NCI-H128 (cell line): Measurements from ENCODE around the gene PRKAG2.
"Not testable (repeated sequence)": the region's sequence is repeated elsewhere in the genome, so short reads cannot be mapped to it uniquely, and the experiment has no call there.

Experiments used
- DNase-seq: peaks from one replicate; lab custom pipeline; 2025; ENCODE audit not compliant: unreplicated experiment; lab: John Stamatoyannopoulos, UW

The PRKAG2 gene

DNA sequence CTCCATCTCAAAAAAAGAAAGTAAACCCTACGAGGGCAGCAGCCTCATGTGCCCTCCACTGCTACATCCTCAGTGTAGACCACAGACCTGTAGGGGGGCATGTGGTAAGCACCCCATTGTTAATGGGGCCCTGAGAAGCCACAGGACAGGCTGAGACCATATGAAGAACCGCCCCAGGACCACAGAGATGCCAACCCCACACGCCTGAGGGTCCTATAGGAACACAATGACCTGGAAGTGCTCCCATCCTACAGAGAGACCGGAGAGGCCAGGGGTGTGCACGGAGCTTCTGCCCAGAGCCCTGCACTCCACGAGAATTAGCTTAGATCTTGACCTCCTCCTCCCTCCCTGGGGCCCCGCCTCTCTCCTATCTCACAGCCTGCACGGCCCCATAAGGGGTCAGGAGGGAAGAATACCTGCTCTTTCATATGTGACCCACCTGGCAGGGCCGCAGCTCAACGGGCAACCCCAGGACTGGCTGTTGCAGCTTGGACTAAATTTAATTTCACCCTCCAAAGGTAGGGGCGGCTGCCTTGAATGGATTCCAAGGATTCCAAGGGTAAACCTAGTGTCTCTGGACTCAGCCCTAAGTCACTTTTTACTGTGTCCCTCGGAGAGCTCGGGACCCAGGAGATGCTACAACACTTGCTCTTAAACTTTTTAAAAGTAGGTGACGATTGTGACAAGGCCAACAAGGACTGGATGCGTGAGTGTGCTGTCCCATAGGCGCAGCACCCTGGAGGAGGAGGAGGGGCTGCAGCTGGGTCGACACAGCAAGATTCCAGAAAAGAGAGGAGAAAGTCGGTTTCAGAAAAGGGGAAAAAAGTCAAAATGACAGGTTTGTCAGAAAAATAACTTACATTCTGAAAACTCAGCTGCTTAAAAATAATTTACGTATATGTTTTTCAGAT lies 24.2 kb downstream of the PRKAG2 start:
- no peak for DNase-seq

DNA sequence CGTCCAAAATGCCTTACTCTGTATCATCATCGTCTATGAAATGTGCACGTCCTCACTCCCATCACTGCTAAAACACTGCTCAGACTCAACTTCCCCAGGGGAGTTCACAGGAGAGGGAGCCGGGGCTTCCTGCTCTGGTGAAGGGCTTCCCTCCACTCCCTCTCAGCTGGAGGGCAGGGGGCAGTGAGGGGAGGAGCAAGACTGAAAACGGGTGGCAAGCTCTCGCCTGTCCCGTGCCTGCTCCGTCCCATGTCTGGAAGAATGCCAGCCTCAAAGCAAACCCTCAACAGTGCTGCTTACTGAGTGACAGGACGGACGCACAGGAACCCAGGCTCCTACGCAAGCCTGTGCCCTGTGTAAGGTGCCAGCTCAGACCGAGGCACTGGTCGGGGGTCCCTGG lies 25.1 kb downstream of the PRKAG2 start:
- DNase-seq = no peak

DNA sequence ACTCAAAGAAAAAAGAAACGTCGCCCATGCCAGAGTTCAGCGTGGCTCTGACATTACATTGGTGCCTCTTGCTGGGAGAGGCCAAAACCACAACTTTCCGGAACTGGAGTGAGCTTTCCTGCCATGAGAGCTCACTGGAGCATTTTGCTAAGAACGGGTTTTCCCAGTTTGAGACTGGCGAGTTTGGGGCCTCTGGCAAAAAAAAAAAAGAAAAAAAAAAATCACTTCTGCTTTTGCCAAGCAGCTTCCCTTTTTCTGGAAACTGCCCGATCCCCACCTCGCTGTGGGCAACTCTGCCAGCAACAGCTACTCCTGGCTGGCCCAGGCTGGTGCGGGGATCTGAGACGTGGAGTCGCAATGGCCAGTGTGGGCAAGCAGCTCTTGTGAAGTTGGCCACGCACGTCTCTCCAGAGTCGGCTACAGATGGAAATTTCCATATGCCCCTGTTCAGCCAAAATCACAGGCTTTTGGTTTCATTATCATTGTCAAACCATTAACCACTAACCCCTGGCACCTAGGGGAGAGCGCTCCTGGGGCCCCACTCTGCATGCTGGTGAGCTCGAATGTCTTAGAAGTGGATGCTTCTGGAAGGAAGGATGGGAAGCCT lies 25.7 kb downstream of the PRKAG2 start:
- DNase-seq = no peak

DNA sequence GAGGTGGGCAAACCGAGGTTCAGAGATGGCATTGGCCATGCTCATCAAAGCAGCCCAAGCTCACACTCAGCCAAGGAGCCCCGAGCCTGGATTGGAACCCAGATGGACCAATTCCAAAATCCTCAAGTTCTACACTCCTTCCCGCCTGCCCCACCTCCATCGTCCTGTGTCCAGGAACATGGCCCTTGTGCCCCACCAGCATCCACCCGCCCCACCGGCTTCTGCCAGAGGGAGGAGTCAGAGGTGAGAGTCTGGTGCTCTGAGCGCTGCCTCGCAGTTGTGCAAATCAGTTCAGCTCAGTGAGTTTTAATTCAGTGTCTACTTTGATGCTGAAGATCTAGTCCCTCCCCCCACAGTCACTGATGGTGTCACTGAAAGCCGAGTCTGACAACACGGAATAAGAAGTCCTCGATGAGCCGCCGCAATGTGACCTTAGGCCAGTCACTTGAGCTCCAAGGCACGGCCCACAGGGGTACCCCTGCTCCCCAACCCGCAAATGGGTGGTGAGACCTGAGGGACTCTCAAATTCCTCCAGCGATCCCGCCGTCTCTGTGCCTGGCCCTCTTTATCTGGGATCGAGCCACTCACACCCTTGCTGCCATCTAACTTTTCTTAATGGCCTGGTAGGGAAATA lies 26.3 kb downstream of the PRKAG2 start:
- DNase-seq = no peak

DNA sequence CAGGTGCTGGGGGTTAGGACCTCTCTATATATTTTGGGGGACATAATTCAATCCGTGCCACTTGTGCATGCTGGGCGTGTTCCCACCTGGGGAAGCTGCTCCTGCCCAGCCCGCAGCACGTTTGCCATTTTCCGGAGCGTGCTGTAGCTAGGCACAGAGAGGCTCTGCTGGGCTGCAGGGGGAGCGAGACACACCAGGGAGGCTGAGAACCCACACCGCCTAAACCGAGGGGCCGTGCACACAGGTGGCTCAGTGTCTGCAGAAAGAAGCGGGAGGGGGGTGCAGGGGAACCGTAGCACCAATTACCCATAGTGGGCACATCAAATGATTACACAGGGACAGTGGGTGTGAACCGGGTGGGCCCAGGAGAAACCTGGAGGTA lies 27.0 kb downstream of the PRKAG2 start:
- DNase-seq = no peak

DNA sequence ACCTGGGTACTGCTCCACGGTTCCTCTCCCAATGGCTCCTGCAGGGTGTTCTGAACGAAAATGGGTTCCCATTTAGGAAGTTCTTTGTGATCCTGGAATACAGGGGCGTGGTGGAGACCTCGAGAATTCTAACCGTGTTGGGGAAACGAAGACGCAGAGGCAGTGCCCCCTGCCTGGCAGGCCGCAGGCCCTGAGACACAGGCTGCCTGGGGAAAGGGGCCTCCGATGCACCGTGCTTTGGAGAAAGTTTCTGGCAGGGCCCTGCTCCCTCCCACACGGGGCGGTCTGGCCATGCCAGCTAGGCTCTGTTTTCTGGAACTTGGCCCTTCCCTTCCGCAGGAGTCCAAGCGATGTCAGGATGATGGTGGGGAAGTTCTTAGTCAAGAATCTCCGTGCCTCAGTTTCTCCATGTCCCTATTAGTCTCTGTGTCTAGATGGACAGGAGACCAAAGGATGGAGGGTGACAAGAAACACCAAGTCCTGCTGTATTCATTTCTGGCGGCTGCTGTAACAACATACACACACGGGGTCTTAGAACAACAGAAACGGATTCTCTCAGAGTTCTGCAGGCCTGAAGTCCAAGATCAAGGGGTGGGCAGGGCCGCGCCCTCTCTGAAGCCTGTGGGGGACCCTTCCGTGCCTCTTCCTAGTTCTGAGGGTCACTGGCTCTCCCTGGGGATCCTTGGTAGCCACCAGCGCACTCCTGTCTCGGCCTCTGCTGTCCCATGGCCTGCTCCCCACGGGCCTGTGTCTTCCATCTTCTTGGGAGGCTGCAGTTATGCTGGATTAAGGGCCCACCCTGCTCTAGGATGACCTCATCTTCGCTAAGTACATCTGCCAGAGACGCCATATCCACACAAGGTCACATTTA lies 27.7 kb downstream of the PRKAG2 start:
- DNase-seq = no peak

DNA sequence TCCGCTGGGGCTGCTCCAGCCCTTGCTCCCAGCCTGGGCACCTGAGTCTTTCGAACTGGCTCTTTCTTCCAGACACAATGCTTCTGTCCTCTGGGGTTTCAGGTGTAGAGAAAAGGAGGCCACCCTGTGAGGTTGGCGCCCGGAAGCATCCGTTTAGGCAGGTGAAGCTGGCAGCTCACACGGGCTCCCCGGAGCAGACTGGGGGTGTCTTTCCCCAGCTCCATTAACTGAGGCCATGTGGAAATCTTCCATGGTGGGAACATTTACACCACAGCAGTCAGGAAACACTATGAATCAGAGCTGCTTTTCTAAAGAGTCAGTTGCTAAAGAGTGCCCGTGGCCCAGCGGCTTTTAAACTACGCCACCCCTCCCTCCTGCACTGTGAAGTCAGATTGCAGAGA lies 29.2 kb downstream of the PRKAG2 start:
- no peak for DNase-seq

DNA sequence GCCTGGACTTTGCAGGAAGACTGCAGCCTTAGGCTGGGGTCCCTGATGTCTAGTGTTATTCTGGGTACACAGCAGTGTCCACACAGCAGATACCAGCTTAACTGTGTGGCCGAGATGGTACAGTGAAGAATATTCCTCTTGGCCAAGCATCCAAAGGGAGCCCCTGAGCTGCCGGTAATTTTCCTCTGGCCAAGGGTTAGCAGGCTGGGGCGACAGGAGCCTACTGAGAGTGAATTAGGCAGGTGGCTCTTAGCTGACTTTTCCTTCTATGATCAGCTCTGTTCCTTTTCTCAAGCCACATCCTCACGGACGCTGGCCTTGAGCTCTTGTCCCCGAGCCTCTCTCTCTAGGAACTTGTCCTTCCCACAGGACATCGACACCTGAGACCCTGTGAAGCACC lies 29.8 kb downstream of the PRKAG2 start:
- DNase-seq = no peak

DNA sequence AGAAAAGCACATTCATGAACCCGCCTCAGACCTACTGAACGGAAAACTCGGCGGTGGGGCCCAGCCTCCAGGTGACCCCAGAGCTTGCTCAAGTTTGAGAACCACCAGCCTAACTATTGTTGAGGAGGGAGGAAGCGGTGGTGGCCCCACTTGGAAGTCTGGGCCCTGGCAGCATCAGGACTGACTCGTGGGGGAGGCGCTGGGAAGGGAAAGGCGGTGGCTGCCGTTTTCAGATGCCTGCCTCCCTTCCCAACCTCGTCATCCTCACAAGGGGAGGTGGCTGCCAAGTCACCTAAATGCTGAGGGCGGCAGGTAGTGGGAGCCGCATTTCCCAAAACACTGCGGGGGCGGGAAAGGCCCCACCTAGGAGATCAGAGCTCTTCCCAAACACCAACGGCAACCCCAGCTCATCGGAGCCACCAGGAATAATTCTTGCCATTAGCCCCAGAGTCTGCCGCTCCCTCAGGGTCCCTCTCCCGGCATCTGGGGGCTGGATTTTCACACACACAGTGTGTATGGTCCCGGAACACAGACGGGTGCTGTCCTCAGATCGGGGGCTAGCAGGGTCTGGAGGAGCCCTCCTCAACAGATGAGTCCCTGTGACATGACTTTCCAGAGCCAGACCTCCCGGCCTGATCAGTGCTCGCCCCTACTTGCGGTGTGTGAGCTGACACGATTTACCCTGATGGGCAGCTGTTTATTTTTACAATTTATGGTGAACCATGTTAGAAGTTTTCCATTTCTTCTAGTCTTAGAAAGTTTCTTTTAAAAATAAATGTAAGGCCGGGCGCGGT lies 31.3 kb downstream of the PRKAG2 start:
- no peak for DNase-seq

DNA sequence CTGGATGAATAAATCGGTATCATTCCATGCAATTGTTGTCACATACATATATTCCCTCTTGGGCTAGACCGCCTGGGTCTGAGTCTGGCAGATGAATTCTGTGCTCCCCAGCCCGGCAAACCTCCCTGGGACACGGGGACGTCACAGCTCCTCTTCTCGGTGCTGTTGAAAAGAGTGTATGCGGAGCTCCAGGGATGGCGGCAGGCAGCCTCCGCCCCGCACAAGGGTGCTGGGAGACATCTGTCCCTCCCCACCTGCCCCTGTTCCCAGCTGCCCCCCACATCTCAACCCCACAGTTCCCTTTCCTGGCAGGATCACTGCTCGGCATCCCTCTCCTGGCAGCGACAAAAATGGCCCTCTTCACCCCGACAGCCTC lies 32.1 kb downstream of the PRKAG2 start:
- DNase-seq = no peak

DNA sequence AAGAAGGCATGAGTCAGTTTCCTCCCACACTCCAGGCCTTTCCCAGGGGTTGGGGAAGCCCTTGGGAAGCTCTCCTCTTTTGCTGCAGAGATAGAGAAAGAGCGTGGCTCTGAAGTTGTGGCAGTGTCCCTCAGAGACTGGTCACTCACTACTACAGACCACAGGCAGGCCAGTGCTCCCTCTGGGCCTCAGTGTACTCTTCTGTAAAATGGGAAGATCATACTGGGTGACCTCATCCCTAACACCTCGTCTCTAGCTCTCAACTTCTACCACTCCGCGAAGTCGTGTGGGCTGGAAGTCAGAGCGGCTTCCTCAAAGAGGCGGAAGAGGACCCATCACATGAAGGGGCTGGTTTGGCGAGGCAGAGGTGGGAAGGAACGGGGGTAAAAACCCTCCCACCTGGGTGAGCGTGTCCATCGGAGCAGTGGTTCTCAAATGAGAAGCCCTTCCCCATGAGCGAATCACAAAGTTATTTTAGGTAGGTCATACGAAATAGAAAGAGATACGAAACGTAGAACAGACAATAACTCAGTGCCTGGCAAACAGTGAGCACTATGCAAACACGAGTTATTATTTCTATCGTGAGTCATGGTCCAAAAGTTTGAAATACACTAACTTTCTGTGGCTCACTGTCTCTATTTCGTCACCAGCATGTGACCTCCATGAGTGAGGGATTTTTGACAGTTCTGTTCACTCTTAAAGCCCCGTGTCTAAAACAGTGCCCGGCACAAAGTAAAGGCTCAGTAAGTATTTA lies 32.7 kb downstream of the PRKAG2 start:
- no peak for DNase-seq

DNA sequence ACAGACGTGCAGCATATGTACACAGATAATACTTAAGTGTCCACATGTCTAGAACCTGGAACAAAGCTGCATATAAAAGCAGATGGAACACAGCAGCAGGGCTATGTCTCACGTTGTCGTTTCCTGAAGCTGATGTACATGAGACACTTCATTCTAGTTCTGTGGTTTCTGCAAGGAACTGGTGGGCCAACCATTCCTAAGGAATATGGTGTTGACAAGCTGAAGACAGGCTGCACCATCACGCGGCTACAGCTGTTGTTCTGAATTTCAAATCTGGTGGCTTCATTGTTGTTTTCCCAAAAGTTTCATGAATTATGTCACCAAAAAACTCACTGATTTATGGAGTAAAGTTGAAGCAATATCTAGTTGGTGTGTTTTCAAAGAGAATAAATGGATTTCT lies 33.7 kb downstream of the PRKAG2 start:
- DNase-seq = no peak

DNA sequence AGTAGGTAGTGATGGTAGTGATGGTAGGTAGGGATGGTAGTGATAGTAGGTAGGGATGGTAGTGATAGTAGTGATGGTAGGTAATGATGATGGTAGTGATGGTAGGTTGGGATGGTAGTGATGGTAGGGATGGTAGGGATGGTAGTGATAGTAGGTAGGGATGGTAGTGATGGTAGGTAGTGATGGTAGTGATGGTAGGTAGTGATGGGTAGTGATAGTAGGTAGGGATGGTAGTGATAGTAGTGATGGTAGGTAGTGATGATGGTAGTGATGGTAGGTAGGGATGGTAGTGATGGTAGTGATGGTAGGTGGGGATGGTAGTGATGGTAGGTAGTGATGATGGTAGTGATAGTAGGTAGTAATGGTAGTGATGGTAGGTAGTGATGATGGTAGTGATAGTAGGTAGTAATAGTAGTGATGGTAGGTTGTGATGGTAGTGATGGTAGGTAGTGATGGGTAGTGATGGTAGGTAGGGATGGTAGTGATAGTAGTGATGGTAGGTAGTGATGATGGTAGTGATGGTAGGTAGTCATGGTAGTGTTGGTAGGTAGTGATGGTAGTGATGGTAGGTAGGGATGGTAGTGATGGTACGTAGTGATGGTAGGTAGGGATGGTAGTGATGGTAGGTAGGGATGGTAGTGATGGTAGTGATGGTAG lies 35.4 kb downstream of the PRKAG2 start:
- DNase-seq = not testable (repeated sequence)

DNA sequence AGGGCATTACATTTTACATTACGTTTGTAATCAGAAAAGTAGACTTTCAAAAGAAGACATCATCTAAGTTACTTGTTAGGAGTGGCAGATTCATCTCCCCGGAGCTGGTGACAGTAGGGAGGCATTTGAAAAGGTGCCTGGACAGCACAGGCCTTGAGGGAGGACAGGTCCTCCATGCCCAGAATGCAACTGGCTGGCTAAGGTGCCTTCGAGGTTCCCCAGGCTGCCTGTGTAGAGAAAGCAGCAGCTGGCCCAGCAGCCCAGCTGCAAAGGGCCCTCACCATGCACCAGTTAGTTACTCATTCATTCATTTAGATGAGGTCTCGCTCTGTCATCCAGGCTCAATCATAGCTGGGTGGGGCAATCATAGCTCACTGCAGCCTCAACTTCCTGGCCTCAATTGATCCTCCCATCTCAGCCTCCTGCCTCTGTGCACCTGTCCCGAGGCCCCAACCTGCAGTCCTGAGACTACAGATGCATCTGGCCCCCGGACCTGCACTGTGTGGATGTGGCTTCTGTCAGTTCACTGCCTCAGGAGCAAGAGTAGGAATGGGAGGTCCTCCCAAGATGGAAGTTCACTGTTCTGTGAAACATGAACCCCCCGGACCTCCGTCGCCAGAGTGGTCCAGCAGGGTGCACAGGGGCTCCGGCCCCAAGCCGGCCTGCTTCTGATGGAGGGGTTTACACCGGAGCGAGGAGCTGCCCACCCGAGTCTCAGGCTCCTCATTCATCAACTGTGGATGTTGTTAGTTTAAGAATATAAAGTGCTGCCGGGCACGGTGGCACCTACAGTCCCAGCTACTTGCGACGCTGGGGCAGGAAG lies 36.6 kb downstream of the PRKAG2 start:
- no peak for DNase-seq

DNA sequence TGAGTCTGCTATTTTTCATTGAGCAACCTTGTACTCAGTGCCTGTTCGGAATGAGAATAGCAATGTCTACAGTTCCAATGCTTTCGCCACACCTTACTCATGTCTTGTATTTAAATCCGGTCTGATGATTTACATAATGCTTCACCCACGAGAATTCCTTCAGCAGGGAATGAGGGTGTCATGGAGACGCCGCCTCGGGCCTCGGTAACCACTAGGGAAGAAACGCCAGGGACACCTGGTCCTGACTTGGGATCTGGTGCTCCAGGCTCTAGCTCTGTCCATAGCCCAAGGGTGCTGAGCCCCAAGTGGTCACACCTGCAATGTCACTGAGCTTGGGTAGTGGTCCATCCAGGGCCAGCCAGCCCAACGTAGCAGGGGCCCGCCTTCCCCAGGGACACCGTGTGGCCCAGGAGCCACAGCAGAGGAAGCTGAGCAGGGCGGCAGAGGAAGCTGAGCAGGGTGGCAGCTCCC lies 37.4 kb downstream of the PRKAG2 start:
- no peak for DNase-seq

DNA sequence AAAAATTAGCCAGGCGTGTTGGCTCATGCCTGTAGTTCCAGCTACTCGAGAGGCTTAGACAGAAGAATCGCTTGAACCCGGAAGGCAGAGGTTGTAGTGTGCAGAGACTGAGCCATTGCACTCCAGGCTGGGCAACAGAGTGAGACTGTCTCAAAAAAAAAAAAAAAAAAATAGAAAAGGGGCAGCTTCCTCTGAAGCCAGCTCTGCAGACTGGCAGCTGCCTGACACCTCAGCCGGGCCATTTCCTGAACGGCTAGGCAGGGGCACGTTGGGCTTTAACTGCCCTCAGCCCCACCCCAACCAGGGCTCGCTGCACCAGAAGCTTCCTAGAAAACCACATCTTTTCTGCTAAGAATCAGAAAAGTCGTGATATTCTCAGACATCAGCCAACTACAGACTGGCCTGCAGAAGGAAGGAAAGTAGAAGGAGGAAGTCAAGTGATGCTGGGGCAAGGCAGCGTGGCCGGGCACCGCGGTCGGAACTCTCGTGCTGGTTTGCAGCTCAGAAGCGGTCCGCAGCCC lies 38.0 kb downstream of the PRKAG2 start:
- no peak for DNase-seq

DNA sequence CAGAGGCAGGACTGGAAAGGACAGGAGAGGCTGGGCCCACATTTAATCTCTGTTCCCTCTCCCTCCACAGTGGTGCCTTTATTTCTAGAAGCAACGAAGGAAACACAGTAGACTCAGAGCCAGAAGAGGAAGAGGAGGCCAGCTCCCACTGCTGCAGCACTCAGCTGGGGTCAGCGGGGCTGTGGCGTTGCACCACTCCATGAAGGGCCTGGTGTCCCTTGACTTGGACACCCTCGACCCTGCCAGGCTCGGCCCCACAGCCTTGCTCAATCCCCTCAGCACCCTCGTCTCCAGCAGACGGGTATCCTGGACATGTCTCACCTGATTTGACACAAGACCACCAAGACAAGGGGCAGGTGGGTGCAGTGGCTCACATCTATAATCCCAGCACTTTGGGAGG lies 38.8 kb downstream of the PRKAG2 start:
- no peak for DNase-seq
